ENCODE results near the gene IL9.
"Not testable (repeated sequence)": the region's sequence is repeated elsewhere in the genome, so short reads cannot be mapped to it uniquely, and the experiment has no call there.

IL9 gene

DNA sequence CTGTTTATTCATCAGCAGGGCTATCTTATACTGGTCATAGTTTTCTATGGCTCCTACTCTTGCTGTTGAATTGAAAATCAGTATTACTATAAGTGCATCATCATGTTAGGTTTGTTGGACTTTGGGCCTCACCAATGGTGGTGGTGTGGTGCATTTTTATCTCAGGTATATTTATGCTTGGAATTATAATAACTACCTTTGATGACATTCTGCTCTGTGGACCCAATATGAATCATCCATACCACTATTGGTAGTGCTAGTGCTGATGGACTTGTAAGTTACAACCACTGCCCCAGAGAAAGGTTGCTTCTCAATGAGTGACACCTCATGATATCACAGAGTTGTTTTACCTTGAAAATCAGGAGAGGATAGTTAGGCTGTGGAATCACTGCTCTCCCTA is 28.0 kb downstream of the IL9 start:
- DNase-seq (ENCODE audit: low read depth) = no peak

DNA sequence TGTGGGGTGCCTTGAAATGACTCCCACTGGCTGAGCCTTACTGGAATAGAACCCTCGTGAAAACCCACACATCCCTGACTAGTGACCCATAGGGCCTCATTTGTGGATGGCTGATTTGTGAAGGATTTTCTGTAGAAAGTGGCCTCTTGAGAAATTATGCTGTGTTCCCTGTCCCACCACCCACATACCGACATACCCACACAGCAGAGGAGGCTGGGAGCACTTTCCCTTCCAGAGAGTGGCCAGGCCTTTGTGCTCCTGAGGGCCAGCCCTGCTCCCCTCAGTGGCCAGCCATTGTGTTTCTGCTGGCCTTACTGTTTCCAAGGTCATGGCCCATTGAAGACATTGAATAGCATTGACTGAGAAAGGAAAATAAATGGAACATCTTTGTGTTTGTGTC is 29.6 kb downstream of the IL9 start:
- DNase-seq (ENCODE audit: low read depth) = no peak

DNA sequence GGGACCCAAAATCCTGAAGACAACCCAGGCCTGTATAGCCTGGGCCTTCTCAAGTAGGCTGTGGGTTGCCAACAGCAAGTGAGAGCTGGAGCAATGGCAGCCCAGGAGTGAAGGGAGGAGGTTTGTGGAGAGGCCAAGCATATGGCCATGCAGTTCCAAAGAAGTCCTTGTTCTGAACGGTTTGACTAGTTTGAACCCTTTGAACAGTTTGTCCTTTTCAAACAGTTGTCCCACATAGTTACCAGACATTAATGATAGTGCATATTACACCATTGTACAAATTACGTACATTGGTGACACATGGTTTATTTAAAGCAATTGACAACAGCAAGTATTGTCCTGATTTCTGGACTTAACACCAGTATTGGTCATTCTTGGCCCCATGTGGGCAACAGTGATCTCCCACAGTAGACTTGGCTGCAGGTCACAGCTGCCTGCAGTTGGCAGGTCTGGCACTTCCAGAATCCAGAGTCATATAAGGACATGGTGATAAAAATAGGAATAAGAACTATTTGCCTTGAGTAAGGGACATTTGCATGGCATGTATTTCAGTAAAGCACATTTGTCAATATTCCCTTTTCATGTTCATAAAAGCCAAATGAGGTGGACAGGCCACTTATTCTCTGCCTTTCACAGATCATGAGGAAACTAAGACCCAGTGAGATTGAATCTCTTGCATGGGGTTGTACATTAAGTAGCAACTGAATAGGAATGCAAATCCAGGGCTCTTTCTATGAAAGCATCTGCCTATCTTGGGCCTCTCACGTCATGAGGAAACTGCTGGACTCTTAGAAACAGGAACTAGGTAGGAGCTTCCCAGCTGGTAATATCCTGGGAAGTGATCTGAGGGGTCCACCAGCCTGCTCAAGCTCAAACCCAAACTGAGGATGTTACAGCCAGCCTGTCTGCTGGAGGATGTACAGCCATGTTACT is 30.9 kb downstream of the IL9 start:
- no peak for DNase-seq (ENCODE audit: low read depth)

DNA sequence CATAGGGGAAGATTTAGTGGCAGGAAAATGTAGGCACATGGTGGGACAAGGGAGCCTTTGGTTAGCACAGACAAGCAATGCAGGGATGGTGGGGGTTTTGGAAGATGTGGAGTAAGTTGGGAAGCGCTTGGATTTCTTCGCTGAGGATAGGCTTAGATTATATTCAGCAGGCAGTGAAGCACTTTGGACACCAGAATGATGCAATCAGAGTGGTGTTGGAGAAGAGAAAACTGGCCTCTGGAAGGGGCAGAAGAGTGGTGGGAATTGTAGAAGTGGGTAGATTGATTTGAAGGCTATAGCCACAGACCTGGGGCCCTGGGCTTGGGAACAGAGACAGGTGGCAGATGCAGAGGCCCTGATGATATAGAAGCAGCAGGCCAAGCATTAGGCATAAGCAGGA is 32.9 kb downstream of the IL9 start:
- DNase-seq (ENCODE audit: low read depth) = no peak

DNA sequence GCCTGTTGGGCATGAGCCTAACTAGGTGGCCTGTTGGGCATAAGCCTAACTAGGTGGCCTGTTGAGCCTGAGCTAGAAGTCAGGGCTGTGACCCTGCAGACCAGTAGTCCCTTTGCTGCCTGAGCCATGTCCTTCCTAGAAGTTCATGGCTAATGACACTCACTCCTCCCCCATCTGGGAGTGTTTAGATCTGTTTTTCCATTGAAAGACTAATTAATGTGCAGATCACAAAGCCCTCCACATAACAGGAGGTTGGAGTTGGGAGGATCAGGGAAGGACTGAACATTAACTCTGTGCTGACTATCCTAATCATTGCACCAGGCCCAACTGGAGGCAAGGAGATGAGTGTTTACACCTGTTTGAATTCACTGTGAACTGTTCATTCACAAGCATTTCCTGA is 33.6 kb downstream of the IL9 start:
- no peak for DNase-seq (ENCODE audit: low read depth)

DNA sequence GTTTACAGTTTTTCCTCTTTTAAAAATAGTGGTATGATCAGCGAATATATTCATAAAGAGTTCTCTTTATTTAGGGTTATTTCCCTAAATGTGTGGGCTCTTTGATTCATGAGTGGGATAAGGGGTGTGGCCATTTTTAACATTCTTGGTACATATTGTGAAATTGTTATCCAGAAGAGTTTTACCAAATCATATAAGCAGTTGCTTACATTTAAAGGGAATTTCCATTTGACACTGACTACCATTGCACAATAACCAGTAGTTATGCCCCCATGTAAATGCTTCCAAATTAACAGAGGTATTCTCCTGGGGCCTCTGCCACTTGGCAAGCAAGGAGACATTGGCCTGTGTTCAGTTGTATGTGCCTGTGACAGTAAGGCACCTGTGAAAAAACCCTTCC is 34.0 kb downstream of the IL9 start:
- no peak for DNase-seq (ENCODE audit: low read depth)

DNA sequence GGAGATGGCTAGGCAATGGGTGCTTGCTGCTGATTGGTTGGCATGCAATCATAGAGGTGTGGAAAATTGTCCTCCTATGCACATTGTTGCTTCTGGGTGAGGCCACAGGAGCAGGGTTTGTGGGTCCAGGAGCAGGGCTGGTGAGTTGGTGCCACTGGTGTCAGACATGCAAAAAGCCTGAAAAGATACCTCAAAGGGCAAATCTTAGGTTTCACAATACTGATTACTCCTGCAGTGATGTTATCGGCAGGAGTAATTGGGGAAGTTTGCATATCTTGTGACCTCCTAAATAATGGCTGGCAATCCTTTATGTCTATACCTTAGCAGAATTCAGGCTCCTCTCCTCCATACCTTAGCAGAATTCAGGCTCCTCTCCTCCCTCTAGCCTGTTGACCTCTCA is 36.0 kb downstream of the IL9 start:
- DNase-seq (ENCODE audit: low read depth) = no peak

DNA sequence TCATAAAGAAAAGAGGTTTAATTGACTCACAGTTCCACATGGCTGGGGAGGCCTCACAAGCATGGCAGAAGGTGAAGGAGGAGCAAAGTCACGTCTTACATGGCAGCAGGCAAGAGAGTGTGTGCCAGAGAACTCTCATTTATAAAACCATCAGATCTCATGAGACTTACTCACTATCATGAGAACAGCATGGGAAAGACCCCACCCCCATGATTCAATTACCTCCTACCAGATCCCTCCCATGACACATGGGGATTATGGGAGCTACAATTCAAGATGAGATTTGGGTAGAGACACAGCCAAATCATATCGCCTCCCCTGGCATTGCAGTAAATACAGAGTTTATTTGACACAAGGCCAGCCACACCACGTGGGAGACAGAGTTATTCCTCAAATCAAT is 36.5 kb downstream of the IL9 start:
- not testable (repeated sequence) for DNase-seq (ENCODE audit: low read depth)

DNA sequence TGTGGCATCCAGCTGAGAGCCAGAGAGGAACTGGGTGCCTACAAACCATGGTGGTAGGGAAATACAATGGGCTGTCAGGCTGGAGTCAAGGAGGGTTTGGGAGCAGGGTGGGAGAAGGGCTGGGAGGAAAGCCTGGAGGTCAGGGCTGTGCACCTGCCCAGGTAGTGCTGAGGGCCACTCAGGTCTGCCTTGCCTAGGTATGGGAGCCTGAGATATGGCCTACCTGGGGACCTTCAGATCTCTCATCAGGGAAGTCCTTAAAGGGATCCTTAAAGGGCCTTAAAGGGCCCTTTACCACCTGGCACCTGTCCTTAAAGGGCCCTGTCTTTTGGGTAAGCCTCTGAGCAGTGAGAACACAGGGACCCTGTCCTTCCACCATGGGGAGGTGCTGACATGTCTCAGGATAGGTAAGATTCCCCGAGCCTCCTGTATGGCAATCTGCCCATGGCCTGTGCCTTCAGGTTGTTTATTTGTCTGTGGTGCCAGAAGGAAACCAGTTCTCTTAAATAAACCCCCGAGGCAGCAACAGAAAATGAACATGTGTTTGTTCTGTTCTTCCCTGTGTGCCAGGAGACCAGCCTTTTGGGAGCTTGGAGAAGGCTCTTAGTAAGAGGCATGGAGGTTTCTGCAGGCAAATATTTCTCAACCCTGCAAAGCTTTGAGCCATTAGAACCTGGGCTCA is 37.9 kb downstream of the IL9 start:
- no peak for DNase-seq (ENCODE audit: low read depth)

DNA sequence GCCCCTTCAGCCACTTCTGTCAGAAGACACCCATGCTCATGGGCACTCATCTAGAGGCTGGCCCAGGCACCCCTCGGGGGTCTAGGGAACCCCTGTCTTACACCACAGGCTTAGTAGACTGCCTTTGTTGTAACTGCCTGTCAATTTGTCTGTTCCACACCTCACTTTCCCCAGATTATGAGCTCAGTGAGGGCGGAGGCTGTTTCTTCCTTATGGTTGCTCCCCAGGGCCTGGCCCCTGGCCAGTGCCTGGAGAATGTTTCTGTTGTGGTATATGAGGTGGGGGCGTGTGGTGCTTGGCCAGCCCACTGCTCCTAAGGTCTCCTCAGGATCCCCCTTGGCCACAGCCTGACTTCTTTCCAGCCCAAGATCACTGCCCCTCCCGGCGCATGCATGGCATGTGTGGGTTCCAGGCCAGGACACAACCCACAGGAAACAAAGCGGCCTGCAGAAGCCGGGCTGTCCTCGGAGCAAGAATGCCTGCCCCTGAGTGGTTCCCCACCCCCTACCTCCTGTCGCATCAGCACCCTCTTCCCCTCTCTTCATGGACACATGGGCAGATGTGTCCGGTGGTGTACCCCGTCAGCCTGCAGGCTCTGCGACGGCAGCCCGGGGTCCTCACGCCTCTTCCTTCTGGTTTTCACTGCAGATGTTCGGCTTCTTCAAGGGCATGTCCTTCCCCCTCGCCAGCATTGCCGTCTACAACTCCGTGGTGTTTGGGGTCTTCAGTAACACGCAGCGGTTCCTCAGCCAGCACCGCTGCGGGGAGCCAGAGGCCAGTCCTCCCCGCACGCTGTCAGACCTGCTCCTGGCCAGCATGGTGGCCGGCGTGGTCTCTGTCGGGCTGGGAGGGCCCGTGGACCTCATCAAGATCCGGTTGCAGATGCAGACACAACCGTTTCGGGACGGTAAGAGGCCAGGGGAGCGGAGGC is 43.5 kb downstream of the IL9 start:
- DNase-seq (ENCODE audit: low read depth) = no peak

DNA sequence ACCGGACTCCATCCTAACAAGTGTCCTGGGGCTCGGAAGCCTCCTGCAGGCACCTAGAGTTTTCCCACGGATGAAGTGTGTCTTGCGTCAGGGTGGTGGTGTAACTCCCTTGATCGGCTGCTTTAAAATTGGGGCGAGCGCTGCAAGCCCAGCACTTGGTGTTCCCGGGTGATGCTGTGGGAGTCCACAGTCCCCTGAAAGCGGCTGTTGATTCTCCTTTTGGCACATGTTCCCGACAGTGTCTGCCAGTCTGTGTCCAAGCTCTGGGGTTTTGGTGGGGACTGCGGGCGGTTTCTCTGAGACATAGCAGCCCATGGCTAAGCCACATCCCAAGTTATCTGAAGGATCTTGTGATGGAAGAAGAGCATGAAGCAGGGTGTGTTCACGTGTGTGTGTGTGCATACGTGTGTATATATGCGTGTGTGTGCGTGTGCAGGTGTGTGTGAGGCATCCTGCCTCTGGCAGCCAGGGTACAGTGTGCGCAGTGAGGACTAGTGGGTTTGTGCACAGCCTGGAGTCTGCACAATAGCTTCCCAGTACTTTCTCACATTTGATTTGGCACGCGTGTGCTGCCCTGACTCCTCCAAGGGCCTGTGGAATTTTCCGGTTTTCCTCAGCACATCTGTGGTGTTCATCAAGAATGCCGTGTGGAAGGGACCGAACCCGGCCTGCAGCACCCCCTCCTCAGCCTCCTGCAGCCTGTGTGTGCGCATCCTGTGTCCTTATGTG is 44.3 kb downstream of the IL9 start:
- DNase-seq (ENCODE audit: low read depth) = no peak

DNA sequence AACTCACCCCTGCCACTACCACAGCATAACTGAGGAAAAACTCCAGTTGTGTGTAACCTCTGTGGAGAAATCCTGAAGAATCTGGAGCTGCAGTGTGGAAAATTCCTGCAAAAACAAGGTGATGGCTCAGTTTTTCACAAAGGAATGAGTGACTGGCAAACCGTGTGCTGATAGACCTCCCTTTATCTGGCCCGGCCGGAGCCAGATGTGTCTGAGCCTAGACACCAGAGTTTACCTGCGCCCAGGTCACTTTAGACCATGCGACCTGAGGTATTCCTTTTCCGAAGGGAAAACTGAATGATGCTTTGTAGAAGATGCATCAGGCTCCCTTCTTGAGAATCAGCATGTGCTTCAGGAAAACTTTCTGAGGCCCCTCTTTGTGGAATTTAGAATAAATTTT is 45.0 kb downstream of the IL9 start:
- no peak for DNase-seq (ENCODE audit: low read depth)

DNA sequence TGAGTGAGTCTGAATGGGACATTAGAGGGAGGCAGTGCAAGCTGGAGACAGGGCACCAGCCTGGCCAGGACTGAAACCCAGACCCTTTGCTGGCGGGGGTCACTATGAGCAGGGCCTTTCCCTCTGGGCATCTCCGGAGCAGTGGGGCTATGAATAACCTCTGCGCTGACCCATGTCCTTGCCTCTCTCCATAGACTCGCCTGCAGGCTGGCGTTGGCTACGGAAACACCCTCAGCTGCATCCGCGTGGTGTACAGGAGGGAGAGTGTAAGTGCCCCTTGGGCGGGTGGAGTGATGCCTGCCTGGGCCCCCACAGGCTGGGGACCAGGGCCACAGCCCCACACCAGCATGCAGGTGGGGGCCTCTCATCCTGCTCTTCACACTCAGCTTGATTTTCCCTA is 45.4 kb downstream of the IL9 start:
- DNase-seq (ENCODE audit: low read depth) = no peak

DNA sequence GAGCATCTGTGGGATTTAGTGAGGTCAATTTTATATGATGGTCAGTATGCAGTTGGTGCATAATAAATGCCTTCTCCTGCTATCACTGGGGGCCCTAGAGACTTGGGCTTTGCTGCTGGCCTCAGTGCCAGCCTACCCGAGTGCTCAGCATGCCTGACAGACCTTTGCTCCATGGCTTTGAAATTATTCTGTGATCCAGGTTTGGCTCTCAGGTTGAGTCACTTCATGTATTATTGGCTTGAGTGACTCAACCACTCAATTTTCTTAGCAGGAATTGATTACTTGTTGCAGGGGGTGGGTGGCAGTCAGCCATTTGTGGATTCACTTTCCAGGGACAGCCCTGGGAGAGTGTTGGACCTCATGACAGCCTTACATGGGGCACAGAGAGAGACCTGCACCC is 47.7 kb downstream of the IL9 start:
- no peak for DNase-seq (ENCODE audit: low read depth)

DNA sequence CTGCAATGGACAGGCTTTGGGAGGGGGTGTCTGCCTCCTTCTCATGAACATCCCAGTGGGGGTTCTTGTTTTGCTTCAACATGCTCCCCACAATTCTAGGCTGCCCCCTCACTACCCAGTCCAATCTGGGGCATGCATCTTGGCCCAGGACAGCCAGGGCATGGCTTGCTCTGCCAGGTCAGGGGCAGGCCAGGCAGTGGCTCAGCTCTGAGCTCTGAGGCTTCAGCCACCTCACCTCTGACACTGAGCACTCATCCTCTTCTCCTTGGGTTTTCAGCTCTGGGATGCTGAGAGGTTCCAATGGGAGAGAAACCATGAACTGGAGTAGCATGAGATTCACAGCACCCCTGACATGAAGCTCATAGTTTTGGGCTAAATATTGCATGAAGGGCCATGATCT is 49.3 kb downstream of the IL9 start:
- DNase-seq (ENCODE audit: low read depth) = no peak

DNA sequence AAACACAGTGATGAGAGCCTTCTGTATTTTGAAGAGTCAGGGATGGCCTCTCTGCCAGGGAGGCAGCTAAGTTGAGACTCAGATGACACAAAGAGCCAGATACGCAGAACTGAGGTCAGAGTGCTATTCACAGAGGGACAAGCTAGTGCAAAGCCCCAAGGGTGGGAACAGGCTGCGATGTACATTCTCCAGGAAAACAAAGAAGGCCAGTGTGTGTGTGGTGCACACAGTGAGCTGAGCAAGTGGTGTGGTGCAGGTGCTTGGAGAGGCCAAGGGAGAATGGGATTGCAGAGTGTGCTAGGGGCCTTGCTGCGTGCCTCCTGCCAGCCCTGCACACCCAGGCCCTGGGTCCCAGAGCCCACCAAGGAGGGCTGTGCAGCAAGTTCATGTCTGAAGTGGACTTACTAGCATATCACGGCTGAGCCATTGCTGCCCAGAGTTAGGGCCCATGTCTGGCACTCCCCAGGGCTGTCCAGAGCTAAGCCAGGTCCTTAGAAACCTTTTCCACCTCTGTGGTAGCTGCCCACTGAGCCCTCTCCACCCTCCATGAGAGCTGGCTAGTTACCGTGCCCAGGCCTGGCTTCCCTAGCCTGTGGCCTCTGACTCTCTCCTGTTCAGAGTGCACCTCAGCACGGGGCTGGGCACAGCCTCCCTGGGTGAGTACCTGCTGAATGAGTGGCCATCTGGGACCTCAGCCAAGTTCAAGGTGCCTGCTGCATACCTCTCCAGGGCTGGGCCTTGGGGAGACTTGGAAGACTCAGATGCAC is 51.9 kb downstream of the IL9 start:
- no peak for DNase-seq (ENCODE audit: low read depth)

DNA sequence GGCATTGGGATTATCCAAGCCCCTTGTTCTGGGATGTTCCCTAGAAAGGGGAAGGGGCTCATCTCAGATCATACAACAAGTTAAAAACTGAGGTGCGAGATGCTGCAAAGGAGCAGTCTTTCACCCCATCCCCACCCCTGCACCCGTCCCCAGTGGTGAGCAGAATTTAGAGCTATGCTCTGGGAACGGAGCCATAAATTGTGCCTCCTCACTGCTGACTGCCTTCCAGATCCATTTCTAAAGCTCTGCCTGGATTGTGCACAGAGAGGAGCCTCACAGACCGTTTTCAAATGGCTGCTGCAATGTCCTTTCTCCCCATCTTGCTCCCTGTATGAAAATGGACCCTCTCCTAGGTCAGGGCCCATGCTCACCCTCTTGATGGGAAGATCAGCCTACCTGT is 52.9 kb downstream of the IL9 start:
- DNase-seq (ENCODE audit: low read depth) = no peak

Measured in GM04504 (cell line).